GM18498 (cell line): ENCODE results near the gene TRNT1.

Source experiments
- ATAC-seq: cut with Tn5 transposase; IDR thresholded peaks from one replicate; pipeline ENCODE4 v1.9.1; 2021; ENCODE audit warnings: mild to moderate bottlenecking, moderate library complexity; ENCODE audit not compliant: unreplicated experiment

The TRNT1 gene

GRCh38 chr3:3177861-3178497, 51.2 kb downstream of the TRNT1 start:
- no peak for ATAC-seq

- peak; percentile 1 for ATAC-seq
These were observed 52.0 kb downstream of the TRNT1 start for GRCh38 chr3:3178498-3179328.

- peak; percentile 99 for ATAC-seq
These were observed 52.8 kb downstream of the TRNT1 start, which contains the start of gene CRBN for GRCh38 chr3:3179407-3180094. Gene CRBN (minus strand): TSS chr3:3179691. CDS start chr3:3179687, 4 bp downstream.

- no peak for ATAC-seq
These were observed 53.7 kb downstream of the TRNT1 start for GRCh38 chr3:3180456-3180855.

DNA sequence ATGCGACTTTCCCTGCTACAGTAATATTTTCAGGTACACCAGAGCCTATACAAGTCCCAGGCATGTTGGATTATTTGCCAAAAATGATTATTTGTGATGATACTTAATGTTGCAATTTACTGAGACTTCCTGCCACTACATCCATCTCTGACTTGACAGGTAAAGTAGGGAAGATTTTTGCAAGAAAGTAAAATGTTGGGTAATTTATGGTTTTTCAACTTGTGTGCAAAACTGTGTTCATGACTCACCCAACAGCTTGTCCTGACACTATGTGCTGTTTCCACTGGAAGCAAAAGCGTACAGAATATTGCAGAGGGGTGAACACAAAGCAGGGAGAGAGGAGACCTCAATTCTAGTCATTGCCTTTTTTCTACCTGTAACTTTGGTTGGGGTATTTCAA, 58.1 kb downstream of the TRNT1 start:
- ATAC-seq: no peak

GRCh38 chr3:3189102-3189727, 62.5 kb downstream of the TRNT1 start:
- no peak for ATAC-seq

DNA sequence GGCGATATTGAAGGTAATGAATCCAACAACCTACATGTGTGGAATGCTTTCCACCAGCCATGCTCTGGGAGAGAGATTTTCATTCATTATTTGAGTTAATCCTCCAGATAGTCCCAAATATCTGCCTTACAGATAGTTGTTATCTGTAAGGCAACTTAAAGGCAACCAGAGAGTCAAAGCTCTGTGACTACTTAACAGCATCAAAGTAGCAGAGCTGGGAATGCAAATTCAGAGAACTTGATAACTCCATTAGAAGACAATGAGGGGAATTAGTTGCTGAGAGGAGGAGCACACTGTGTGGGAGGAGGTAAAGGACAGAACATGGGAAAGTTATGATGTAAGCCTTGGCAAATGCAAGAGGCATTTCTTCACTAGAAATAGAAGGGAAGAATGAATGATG, 63.2 kb downstream of the TRNT1 start:
- ATAC-seq: no peak

GRCh38 chr3:3191675-3192285, 65.0 kb downstream of the TRNT1 start:
- no peak for ATAC-seq

- no peak for ATAC-seq
These were observed 65.5 kb downstream of the TRNT1 start for GRCh38 chr3:3192286-3192675.

- no peak for ATAC-seq
These were observed 68.1 kb downstream of the TRNT1 start for GRCh38 chr3:3194861-3195260.

GRCh38 chr3:3196148-3196861, 69.6 kb downstream of the TRNT1 start:
- ATAC-seq: no peak
